GM18951 (cell line): Measurements from ENCODE around the gene MYO10.

Experiments used
- POLR2A ChIP-seq: IDR thresholded peaks from 4 replicates; pipeline ENCODE4 v1.6.1; 2011; ENCODE audit warnings: mild to moderate bottlenecking; ENCODE audit not compliant: insufficient read length, insufficient read depth; ENCODE audit errors: extremely low read depth
- in situ Hi-C: fragments of 300-500 bp; cut with MboI; formaldehyde crosslinking; loops from one replicate; pipeline ENCODE4 v1.12.0; 2022; ENCODE audit warnings: low sequenced_read_pairs, mixed read lengths, inconsistent platforms; ENCODE audit not compliant: unreplicated experiment

The MYO10 gene

GRCh38 chr5:16704945-16705344, 231.1 kb downstream of the MYO10 start:
- in situ Hi-C loops = no loop called here
- no peak for TF ChIP-seq POLR2A

DNA sequence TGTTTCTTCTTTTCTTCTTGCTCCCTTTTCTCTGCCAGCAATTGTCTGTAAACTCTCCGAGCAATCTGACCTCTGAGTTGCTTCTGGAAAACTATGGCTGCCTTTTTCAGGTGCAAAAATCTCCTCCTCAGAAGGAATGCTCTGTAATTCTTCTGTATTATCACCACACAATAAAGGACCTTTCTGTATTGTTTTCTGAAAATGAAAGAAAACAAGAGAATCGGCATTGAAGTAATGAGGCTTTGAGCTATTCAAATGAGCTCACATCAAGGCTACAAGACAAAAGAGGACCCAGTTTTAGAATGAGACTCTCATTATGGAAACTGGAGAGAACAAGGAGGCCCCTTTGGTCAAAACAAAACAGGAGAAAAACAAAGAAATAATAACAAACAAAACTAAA, 233.1 kb downstream of the MYO10 start:
- in situ Hi-C loops = no loop called here
- no peak for TF ChIP-seq POLR2A

GRCh38 chr5:16701134-16702099, 234.7 kb downstream of the MYO10 start:
- in situ Hi-C loops = no loop called here
- TF ChIP-seq POLR2A = no peak

DNA sequence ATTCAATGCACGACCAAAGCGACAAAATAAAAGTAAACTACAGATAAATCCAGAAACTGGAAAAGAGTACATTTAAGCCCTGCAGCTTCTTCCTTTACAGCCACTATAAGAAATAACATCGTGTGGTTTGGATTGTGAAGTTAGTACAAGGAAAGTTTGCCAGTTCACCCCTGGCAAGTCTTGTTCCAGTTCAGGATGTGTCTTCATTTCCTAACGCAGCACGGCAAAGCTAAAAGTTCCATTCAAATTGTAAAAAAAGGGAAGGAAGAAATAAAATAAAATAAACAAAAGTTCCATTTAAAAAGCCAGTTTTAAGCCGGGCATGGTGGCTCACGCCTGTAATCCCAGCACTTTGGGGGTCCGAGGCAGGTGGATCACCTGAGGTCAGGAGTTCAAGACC, 236.0 kb downstream of the MYO10 start:
- in situ Hi-C loops = no loop called here
- no peak for TF ChIP-seq POLR2A

- in situ Hi-C loops = no loop called here
- TF ChIP-seq POLR2A = no peak
Observed at GRCh38 chr5:16695779-16696178, 240.3 kb downstream of the MYO10 start.

- in situ Hi-C loops = no loop called here
- TF ChIP-seq POLR2A = no peak
Observed at GRCh38 chr5:16693879-16694278, 242.2 kb downstream of the MYO10 start.

DNA sequence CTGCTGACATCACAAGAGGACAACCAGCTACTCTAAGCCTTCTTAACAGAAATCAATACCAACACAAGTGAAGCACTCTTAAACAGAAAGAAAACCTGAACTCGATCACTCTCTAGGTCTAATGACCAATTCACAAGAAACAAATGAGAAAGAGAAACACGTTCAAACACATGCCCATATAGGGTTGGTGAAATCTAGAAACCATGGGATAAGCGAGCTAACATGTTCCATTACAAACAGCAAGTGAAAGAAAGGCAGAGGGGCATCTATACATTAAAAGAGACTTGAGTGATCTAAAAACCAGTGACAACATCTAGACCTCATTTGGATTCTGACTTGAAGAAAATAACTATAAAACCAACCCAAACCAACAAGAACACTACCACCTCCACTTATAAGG, 244.4 kb downstream of the MYO10 start:
- no peak for TF ChIP-seq POLR2A
- in situ Hi-C loops = no loop called here

GRCh38 chr5:16690243-16690852, 245.7 kb downstream of the MYO10 start:
- in situ Hi-C loops = no loop called here
- TF ChIP-seq POLR2A = no peak

- in situ Hi-C loops = no loop called here
- TF ChIP-seq POLR2A = no peak
Observed at GRCh38 chr5:16687898-16688297, 248.2 kb downstream of the MYO10 start.

- in situ Hi-C loops = no loop called here
- no peak for TF ChIP-seq POLR2A
Observed at GRCh38 chr5:16685069-16685468, 251.0 kb downstream of the MYO10 start.

GRCh38 chr5:16681876-16682275, 254.2 kb downstream of the MYO10 start:
- TF ChIP-seq POLR2A = no peak

GRCh38 chr5:16679863-16680262, 256.2 kb downstream of the MYO10 start:
- TF ChIP-seq POLR2A = no peak
- in situ Hi-C loops = no loop called here

More at GRCh38 chr5:16681876-16682275, 254.2 kb downstream of the MYO10 start:
- in situ Hi-C loops = no loop called here

DNA sequence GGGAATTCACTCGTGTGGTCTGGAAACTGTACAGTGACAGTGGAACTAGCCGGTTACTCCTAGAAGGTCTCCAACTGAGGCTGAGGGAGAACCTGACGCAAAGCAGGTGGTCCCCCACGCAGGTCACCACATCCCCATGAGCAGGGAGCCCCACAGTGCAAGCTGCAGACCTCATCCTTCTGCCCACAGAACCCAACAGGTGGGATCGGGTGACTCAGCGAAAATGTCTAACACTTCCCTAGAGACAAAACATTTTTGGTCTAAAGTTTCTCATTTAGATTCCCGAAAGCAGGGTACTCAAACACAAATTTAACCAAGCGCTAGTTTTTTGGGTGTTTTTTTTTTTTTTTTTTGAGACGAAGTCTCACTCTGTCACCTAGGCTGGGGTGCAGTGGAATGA, 256.9 kb downstream of the MYO10 start:
- in situ Hi-C loops = no loop called here
- TF ChIP-seq POLR2A = no peak

DNA sequence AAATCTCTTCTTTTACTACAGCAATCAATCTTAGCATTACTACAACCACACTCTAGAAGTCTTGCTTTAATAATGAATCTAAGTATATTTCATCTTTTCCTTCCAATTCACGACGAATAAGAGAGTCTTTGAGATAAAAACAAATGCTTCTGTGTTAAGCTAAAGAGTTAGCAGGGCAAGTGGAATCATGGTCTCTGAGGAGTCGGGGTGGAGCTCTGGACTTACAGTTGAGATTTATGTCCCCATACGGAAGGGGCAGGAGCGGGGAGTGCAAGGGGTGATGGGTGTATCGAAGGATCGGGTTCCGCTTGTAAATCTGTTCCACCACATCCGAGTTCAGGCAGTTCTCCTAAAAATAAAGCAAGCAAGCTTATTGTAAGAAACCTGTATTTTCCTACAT, 260.3 kb downstream of the MYO10 start:
- in situ Hi-C loops = no loop called here
- TF ChIP-seq POLR2A = no peak
